Activated T-cell treated with anti-CD3 and anti-CD28 coated beads, Interleukin-2, amount 50 U/mL, for 4 hours (primary cell): ENCODE measurements around the gene NUDT4. TPM values are rescaled to one million over a fixed set of nuclear protein-coding genes. Genes with fewer than 3 reads are reported as not detected.

Source experiments
- ATAC-seq, 2 donors: fragments of 200-7000 bp; cut with Tn5 transposase; one replicate each; pipeline ENCODE4 v1.10.0; 2021
- DNase-seq: peaks from one replicate; pipeline ENCODE4 v3.0.0-alpha.2; 2020
- H3K27me3 Mint-ChIP-seq: one replicate; pipeline ENCODE4 v1.8.0; 2021; ENCODE audit warnings: low read depth, mixed read lengths
- H3K36me3 Mint-ChIP-seq: one replicate; pipeline ENCODE4 v1.8.0; 2022; ENCODE audit warnings: mixed read lengths; ENCODE audit not compliant: insufficient read depth
- H3K4me1 Mint-ChIP-seq: one replicate; pipeline ENCODE4 v1.8.0; 2021; ENCODE audit warnings: low read depth, mixed read lengths
- H3K4me3 Mint-ChIP-seq: one replicate; pipeline ENCODE4 v1.8.0; 2021; ENCODE audit warnings: mild to moderate bottlenecking, moderate library complexity, mixed read lengths
- H3K9me3 Mint-ChIP-seq: one replicate; pipeline ENCODE4 v1.8.0; 2021; ENCODE audit warnings: mixed read lengths
- total RNA-seq, 3 donors: library from RNA; stranded (reverse); gene quantifications; one replicate each; pipeline ENCODE4 v1.2.1, GENCODE V29; 2021

NUDT4 gene
- 100 to 1,000 TPM in 1 of 3 donors, 10 to 100 TPM in 2; 89.7 to 108 (median 93.1) TPM for total RNA-seq

DNA sequence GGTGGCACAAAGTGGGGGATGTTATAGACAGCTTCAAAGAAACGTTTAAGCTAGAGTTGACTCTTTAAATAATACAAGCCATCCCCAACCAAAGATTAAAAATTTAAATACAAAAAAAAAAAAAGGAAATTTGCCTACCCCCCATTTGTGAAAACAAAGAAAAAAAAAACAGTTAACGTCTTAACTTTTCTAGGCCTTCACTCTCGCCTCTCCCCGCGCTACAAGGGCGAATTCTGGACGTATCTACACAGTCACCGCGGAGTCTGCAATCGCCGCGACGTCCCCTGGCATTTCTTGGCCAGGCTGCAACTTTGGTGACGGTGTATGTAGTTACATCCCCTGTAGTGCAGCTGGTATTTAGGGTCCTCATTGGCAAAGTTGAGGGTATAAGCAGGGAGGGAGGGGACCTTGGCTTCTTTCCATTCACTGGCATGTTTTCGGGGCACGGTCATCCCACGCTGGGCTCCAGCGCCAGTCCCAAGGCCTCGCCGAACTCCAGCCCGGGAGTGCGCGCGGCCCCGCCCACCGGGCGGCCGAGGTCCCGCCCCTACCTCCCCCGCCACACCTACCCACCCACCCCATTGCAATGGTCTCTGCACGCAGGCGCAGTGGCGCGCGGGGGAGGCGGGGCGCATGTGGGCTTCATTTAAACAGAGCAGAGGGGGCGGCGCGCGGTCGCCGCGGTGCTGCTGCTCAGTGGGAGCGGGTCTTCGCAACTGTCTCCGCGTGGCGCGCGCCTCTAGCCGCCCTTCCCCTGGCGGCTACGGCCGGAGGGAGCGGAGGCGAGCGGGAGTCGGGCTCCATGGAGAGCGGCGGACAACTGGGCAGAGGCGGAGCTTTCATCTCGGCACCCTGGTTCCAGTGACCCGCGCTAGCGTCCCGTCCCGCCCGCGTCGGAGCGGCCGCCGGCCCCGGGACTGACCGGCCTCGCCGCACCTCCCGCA, at the start of gene NUDT4:
Gene NUDT4 (plus strand): TSS at position 674 of the 944 bp plus-strand sequence. CDS start 398 bp downstream, outside the sequence.
- H3K36me3 Mint-ChIP-seq: peaks cover 6% of the 10 kb centered on the region
- H3K4me3 Mint-ChIP-seq: peak within 1 kb of the TSS; percentile 100
- peaks cover 2% of the 10 kb centered on the region for H3K27me3 Mint-ChIP-seq
- DNase-seq: peak; percentile 98
- H3K9me3 Mint-ChIP-seq: no peaks in the 10 kb centered on the region
- peaks cover 29% of the 10 kb centered on the region for H3K4me1 Mint-ChIP-seq
- peak; percentile 82 for ATAC-seq

DNA sequence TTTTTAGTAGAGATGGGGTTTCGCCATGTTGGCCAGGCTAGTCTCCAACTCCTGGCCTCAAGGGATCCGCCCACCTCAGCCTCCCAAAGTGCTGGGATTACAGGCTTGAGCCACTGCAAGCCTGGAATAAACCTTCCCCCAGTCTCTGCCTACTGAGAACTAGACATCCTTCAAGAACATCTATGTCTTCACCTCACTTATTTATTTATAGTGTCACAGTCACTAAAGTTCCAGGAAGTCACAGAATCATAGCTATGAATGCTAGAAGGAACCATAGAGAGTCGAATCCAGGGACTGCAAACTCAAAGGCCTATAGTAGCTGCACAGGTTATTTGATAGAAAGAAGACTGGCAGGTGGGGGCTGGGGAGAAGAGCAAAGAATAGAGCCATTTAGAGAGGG, 44.7 kb upstream of the NUDT4 start:
- Mint-ChIP-seq H3K4me1 (no peaks in the 10 kb centered on the region), H3K9me3 (no peaks in the 10 kb centered on the region), H3K36me3 (no peaks in the 10 kb centered on the region), H3K4me3 (no peak overlapping the region), H3K27me3 (peaks cover 2% of the 10 kb centered on the region)
- ATAC-seq: no peak
- DNase-seq: no peak

DNA sequence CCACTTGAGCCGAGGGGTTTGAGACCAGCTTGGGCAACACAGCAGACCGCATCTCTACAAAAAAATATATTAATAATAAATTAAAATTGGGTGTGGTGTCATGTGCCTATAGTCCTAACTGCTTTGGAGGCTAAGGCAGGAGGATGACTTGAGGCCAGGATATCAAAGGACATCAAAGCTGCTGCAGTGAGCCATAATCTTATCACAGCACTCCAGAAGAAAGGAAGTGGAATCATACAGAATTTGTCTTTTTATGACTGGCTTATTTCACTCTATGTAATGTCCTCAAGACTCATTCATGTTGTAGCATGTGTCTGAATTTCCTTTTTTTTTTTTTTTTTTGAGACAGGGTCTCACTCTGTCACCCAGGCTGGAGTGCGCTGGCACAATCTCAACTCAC, 43.9 kb upstream of the NUDT4 start:
- H3K27me3 Mint-ChIP-seq: peaks cover 2% of the 10 kb centered on the region
- no peak for ATAC-seq
- no peaks in the 10 kb centered on the region for H3K9me3 Mint-ChIP-seq
- H3K4me1 Mint-ChIP-seq: no peaks in the 10 kb centered on the region
- no peaks in the 10 kb centered on the region for H3K36me3 Mint-ChIP-seq
- DNase-seq: no peak
- H3K4me3 Mint-ChIP-seq: no peak overlapping the region

DNA sequence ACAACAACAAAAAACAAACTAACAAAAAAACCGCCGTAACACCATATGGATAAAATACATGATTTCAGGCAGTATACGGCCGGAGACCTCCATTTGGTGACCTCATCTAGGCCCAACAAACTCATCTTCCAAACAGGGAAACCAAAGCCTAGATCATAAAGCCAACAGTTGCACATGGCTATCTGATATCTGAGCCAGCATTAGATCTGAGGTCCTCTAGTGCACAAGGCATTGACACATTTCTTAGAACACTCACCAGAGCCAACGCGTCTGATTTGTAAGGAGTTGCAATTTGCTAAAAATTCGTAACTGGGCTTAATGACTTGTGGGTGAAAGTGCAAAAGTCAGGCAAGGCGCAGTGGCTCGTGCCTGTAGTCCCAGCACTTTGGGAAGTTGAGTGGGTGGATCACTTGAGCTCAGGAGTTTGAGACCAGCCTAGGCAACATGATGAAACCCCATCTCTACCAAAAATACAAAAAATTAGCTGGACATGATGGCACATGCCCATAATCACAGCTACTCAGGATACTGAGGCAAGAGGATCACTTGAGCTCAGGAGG, 42.0 kb upstream of the NUDT4 start:
- no peak for ATAC-seq
- Mint-ChIP-seq H3K9me3 (no peaks in the 10 kb centered on the region), H3K4me1 (no peaks in the 10 kb centered on the region), H3K36me3 (no peaks in the 10 kb centered on the region), H3K27me3 (no peaks in the 10 kb centered on the region), H3K4me3 (no peak overlapping the region)
- no peak for DNase-seq

DNA sequence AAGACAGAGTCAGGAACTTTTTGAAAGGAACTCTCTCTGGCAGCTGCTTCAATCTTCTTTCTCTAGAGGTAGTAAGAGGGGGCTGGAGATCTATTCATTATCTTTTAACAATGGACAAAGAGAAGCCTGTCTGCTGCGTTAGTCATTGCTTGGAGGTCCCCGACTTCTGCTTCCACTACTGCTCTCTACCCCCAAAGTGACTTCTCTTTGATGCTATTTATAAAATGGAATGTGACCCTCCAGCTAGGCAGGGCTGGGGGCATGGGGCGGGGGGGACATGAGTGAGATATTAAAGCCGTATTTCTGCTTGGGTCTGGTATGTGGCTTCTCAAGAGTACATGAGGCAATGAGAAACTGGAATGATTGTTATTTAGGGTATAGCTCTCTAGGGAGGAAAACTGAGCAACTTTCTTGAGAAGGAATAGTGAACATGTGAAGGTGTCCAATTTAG, 41.4 kb upstream of the NUDT4 start:
- H3K4me3 Mint-ChIP-seq: no peak overlapping the region
- DNase-seq (no peak), ATAC-seq (no peak)
- no peaks in the 10 kb centered on the region for H3K36me3 Mint-ChIP-seq
- no peaks in the 10 kb centered on the region for H3K9me3 Mint-ChIP-seq
- H3K27me3 Mint-ChIP-seq: no peaks in the 10 kb centered on the region
- H3K4me1 Mint-ChIP-seq: no peaks in the 10 kb centered on the region

DNA sequence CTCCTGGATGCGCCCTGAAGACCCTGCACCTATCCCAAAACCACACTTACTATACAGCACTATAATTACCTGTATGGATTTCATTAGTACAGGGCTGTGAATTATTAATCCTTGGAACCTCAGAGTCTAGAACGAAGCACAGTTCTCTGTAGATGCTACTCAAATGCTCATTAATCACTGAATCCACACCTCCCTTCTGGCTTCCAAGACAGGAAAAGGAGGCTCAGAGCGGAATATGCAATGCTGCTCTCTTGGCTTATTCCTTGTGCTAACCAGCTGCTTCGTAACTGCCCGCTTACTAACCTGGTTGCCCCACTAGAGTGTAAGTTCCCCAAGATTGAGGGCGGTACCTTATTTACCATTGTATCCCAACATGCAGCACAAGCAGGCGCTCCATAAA, 39.1 kb upstream of the NUDT4 start:
- H3K4me3 Mint-ChIP-seq: no peak overlapping the region
- no peaks in the 10 kb centered on the region for H3K4me1 Mint-ChIP-seq
- DNase-seq (no peak), ATAC-seq (no peak)
- no peaks in the 10 kb centered on the region for H3K9me3 Mint-ChIP-seq
- H3K36me3 Mint-ChIP-seq: no peaks in the 10 kb centered on the region
- H3K27me3 Mint-ChIP-seq: no peaks in the 10 kb centered on the region

DNA sequence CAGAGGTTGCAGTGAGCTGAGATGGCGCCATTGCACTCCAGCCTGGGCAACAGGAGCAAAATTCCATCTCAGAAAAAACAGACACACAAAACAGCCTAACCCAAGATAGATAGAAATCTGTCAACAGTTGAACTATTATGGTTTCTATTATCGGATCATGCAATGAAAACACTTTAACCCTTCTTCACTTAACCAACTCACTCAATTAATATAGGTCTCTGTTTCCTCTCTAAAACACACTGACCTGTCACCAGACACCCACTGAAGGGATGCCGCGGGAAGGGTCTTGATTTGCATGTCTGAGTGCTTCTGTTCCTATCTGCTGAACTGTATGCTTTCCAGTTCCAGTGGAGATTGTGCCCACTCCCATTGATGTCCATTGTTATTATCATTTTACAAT, 38.0 kb upstream of the NUDT4 start:
- H3K9me3 Mint-ChIP-seq: no peaks in the 10 kb centered on the region
- DNase-seq (no peak), ATAC-seq (no peak)
- no peaks in the 10 kb centered on the region for H3K27me3 Mint-ChIP-seq
- no peaks in the 10 kb centered on the region for H3K36me3 Mint-ChIP-seq
- H3K4me1 Mint-ChIP-seq: no peaks in the 10 kb centered on the region
- H3K4me3 Mint-ChIP-seq: no peak overlapping the region

DNA sequence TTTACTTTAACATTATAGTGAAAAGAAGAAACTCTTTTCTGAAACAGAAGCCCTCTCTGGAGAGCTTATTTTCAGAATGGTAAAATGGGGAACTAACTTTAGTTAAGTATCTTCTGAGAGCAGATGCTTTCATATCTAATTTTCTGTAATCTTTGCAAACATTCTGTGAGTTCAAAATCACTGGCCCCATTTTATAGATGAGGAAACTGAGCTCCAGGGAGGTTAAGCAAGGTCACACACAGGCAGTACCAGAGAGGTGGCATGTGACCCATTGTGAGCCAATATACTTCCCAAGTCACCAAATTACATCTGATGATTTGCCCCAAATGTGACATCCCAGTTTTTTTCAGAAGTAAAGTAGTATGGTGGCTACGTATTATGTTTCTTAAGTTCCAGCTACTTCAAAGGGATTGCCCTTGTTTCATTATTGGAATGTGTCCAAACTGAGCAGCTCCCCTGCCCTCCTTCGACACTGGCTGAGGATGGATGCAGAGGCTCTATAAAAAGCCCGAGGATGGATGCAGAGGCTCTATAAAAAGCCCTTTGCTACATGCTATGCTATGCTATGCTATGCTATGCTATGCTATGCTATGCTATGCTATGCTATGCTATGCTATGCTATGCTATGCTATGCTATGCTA, 36.2 kb upstream of the NUDT4 start:
- no peaks in the 10 kb centered on the region for H3K9me3 Mint-ChIP-seq
- H3K36me3 Mint-ChIP-seq: no peaks in the 10 kb centered on the region
- ATAC-seq (no peak), DNase-seq (no peak)
- H3K27me3 Mint-ChIP-seq: no peaks in the 10 kb centered on the region
- no peaks in the 10 kb centered on the region for H3K4me1 Mint-ChIP-seq
- no peak overlapping the region for H3K4me3 Mint-ChIP-seq

DNA sequence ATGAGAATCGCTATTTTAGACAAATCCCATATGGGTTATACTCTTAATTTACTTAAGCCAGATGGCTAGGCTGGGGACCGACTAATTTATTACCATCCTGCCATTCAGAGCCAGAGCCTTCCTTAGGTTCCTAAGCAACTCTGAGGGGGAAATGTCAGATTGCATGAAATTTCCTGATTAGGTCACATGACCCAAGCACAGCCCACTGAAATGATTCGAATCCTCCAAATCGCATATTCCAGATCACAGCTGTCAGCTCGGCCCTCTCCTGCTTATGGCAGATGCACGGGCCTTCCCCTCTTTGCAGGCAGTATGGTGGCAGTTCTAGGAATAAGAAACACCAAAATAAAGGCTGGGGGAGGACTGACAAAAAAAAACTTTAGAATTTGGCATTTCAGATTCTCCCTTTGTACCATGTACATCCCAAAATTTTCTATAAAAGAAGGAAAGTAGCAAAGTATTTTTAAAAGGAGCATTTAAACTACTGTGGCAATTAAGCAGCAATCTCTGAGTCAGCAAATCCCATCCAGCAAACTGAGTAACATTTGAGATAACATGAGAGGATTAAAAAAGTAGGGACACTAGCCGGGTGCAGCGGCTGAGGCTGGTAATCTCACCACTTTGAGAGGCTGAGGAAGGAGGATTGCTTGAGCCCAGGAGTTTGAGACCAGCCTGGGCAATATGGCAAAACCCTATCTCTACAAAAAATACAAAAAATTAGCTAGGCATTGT, 30.5 kb upstream of the NUDT4 start:
- Mint-ChIP-seq H3K4me3 (no peak overlapping the region), H3K4me1 (no peaks in the 10 kb centered on the region), H3K27me3 (no peaks in the 10 kb centered on the region), H3K36me3 (no peaks in the 10 kb centered on the region), H3K9me3 (no peaks in the 10 kb centered on the region)
- ATAC-seq: no peak
- no peak for DNase-seq

DNA sequence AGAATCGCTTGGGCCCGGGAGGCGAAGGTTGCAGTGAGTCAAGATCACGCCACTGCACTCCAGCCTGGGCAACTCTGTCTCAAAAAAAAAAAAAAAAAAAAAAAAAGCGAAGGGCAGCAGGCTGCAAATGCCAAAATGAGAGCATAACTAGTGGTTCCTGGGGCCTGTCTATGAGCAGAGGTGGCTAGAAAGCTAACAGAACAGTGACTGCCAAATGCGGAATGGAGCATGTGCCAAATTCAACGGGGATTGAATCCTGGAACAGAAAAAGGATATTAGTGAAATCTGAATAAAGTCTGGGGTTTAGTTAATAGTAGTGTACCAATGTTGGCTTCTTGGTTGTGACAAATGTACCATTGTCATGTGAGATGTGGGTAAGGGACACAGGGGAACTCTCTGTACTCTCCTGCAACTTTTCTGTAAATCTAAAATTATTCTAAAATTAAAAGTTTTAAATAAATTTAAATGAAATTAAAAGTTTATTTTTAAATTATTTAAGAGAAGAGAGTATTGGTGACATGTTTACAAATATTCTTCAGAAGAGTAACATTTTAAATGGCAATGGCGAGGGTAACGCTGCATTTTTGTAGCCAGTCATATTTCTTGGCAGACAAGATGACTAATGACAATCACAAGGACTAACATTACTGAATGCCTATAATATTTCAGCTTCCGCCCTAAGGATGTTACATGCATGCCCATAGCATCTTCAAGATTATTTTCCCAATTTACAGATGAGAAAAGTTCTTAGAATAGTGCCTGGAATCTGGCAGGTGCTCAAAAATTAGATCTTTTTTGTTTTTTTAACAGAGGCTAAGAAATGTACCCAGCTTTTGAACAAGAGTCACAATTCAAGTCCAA, 28.9 kb upstream of the NUDT4 start:
- Mint-ChIP-seq H3K4me3 (no peak overlapping the region), H3K4me1 (no peaks in the 10 kb centered on the region), H3K36me3 (no peaks in the 10 kb centered on the region), H3K9me3 (no peaks in the 10 kb centered on the region), H3K27me3 (no peaks in the 10 kb centered on the region)
- no peak for DNase-seq
- ATAC-seq: no peak

DNA sequence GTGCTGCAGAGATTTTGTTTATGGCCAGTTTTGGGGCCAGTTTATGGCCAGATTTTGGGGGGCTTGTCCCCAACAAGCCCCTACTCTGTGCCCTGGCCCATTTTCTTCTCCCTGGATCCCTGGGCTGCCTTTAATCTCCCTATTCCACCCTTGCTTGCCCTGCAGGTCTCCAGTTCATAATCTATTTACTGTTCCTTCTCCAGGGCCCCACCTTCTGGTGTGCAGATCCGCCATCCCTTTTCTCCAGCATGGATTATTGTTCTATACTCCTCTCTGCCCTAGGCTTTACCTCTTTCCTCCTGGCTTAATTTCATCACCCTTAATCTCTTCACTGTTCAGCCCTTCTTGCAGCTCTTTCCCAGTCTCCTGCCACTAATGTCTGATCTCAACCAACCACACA, 26.0 kb upstream of the NUDT4 start:
- Mint-ChIP-seq H3K36me3 (no peaks in the 10 kb centered on the region), H3K4me1 (no peaks in the 10 kb centered on the region), H3K4me3 (no peak overlapping the region), H3K9me3 (no peaks in the 10 kb centered on the region), H3K27me3 (no peaks in the 10 kb centered on the region)
- DNase-seq (no peak), ATAC-seq (no peak)

DNA sequence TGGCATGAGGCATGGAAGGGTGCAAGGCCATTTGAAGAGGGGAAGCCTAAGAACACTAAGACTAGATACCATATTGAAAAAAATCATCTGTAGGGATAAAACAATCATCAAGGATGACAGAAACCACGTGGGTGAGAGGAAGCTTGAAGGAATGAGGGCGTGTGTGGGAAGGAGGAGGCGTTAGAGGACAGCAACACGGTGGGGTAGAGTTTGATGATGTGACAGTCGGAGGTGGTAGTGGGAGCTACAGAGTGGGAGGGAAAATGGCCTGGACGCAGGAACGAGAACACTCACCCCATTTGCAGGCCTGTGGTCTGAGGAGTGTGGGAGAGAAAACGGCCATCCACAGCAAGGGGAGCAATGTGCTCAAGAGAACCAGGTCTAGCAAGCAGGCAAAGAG, 25.4 kb upstream of the NUDT4 start:
- Mint-ChIP-seq H3K4me1 (no peaks in the 10 kb centered on the region), H3K36me3 (no peaks in the 10 kb centered on the region), H3K4me3 (no peak overlapping the region), H3K9me3 (no peaks in the 10 kb centered on the region), H3K27me3 (no peaks in the 10 kb centered on the region)
- no peak for ATAC-seq
- no peak for DNase-seq

DNA sequence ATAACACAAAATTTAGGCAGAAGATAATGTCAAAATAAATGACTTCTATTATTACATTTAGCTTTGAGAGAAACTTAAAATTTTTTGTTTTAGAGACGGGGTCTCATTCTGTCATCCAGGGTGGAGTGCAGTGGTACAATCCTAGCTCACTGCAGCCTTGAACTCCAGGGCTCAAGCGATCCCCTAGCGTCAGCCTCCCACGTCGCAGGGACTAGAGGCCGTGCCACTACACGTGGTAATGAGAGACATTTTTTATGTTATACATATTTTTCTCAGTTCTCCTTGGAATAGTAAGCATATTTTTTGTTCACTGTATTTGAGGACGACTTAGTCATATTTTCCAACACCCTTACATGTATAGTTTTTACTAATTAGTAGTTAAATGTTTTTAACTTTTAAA, 21.5 kb upstream of the NUDT4 start:
- DNase-seq (no peak), ATAC-seq (no peak)
- no peaks in the 10 kb centered on the region for H3K27me3 Mint-ChIP-seq
- no peaks in the 10 kb centered on the region for H3K4me1 Mint-ChIP-seq
- H3K9me3 Mint-ChIP-seq: no peaks in the 10 kb centered on the region
- H3K4me3 Mint-ChIP-seq: no peak overlapping the region
- no peaks in the 10 kb centered on the region for H3K36me3 Mint-ChIP-seq
